GM12865 (cell line): ENCODE measurements around the gene ELOVL1.

Experiments
- DNase-seq: peaks from one replicate; pipeline ENCODE4 v3.0.0; 2010; ENCODE audit warnings: low read depth
- H3K4me3 ChIP-seq: 2 replicates; pipeline ENCODE4 v1.5.1; 2011; ENCODE audit warnings: mild to moderate bottlenecking, low read depth, low read length, control low read depth
- TF ChIP-seq, protein P1 (sequence below): IDR thresholded peaks from 2 replicates; pipeline ENCODE4 v1.5.1; 2011; ENCODE audit warnings: low read length, control low read depth, low read depth, inconsistent platforms; ENCODE audit not compliant: insufficient read depth; ENCODE audit errors: missing control alignments

ELOVL1 gene

DNA sequence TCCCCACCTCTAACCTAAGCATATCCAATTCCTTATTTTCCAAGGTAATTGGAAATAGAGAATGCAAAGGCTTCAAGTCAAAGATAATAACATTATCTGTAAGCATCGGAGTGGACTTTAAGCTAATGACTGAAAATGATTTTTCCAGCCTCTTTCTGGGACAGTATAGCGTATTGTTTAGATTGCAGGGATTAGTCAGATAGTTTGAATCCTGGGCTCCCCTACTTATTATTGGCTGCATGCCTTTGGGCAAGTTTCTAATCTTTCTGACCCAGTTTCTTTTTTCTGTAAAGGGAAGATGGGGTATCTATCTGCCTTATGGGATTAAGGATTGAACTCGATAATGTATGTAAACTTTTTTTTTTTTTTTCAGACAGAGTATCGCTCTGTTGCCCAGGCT, 10.6 kb downstream of the ELOVL1 start:
- no peak overlapping the region for H3K4me3 ChIP-seq
- TF ChIP-seq, protein P1, sequence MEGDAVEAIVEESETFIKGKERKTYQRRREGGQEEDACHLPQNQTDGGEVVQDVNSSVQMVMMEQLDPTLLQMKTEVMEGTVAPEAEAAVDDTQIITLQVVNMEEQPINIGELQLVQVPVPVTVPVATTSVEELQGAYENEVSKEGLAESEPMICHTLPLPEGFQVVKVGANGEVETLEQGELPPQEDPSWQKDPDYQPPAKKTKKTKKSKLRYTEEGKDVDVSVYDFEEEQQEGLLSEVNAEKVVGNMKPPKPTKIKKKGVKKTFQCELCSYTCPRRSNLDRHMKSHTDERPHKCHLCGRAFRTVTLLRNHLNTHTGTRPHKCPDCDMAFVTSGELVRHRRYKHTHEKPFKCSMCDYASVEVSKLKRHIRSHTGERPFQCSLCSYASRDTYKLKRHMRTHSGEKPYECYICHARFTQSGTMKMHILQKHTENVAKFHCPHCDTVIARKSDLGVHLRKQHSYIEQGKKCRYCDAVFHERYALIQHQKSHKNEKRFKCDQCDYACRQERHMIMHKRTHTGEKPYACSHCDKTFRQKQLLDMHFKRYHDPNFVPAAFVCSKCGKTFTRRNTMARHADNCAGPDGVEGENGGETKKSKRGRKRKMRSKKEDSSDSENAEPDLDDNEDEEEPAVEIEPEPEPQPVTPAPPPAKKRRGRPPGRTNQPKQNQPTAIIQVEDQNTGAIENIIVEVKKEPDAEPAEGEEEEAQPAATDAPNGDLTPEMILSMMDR: no peak
- DNase-seq: no peak

DNA sequence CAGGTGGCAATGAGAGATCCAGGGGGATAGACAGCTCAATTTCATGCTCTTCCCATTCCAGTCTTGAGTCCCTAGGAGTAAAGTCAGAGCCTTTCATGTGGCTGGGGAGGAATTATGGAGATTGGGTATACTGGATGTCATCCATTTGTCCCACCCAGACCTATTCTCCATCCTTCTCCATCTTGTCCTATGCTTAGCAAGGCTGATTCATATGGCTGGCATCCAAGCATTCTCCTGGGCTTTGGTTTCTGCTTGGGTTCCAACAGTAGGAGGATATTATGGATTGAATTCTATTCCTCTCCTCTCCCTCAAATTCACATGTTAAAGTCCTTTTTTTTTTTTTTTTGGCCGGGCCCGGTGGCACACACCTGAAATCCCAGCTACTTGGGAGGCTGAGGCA, 12.9 kb downstream of the ELOVL1 start:
- DNase-seq: no peak
- TF ChIP-seq, protein P1: no peak
- no peak overlapping the region for H3K4me3 ChIP-seq

DNA sequence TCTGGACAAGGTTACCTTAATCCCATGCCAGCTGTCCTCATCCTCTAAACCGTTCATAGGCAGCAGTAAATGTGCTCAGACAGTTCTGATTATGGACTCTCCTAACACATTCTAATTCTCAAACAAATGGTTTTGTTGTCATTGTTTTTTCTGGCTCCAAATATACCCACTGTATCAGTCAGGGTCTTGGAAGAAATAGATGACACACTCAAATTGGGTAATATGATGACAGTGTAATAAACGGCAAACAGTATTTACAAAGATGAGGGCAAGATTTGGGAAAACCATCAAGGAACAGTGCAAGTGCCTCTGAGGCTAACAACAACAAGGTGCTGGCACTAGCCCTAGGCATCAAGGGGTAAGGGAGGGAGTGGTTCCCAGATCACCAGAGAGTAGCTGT, 13.3 kb downstream of the ELOVL1 start:
- DNase-seq: no peak
- TF ChIP-seq, protein P1: no peak
- no peak overlapping the region for H3K4me3 ChIP-seq

DNA sequence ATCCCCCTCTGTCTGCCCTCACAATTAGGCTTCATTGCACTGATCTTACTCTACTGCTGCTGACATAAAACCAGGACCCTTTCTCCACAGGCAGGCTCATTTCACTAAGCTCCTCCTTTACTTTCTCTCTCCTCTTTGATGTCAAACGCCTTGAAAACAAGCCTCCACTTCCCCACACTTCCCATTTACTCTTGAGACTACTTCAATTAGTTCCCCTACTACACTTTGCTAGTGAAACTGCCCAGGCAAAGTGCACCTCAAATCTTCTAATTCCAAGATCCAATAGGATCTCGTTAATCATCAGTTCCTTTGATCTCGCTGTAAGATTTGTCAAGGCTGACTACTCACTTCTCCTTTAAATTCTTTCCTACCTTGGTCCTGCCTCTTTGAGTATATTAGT, 14.9 kb downstream of the ELOVL1 start:
- TF ChIP-seq, protein P1: no peak
- H3K4me3 ChIP-seq: no peak overlapping the region
- no peak for DNase-seq

DNA sequence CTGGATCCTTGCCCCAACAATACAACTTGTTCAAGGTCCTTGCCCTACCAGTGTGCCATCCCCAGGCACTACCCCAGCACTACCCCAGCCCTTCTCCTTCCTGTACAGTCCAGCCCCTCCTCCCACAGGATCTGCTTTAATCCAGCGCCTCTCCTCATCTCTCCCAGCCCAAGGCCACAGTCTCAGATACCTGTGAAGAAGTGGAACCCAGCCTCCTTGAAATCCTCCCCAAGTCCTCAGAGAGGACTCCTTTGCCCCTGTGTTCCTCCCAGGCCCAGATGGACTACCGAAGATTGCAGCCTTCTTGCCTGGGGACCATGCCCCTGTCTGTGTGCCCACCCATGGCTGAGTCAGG, 15.5 kb downstream of the ELOVL1 start:
- DNase-seq: no peak
- TF ChIP-seq, protein P1: no peak
- no peak overlapping the region for H3K4me3 ChIP-seq

DNA sequence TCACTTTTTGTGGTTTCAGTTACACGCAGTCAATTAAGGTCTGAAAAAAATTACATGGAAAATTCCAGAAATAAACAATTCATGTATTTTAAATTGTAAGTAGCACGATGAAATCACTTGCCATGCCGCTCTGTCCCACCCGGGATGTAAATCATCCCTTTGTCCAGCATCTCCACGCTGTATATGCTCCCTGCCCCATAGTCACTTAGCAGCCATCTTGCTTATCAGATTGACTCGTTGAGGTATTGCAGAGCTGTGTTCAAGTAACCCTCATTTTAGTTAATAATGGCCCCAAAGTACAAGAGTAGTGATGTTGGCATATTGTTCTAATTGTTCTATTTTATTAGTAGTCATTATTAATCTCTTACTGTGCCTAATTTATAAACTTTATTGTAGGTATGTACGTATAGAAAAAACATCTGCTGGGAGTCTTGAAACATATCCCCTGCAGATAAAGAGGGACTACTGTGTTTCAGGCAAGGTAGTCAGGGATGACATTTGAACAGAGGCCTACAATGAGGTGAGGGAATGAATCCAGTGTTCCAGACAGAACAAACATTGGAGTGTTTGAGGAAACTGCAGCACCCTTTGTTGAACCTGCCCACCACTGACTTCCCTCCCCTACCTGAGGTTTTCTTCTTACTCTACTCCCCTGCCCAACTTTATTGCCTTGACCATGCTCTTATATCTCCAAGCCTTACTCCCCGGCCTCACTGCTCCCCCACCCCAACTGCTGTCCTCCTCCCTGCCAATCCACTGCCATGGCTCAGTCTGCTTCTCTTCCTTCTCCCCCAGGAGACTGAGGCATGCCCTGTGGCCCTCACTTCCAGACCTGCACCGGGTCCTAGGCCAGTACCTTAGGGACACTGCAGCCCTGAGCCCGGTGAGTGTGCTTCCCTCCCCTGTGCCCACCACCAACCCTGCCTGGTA, 16.1 kb downstream of the ELOVL1 start:
- TF ChIP-seq, protein P1: no peak
- DNase-seq: no peak
- no peak overlapping the region for H3K4me3 ChIP-seq

DNA sequence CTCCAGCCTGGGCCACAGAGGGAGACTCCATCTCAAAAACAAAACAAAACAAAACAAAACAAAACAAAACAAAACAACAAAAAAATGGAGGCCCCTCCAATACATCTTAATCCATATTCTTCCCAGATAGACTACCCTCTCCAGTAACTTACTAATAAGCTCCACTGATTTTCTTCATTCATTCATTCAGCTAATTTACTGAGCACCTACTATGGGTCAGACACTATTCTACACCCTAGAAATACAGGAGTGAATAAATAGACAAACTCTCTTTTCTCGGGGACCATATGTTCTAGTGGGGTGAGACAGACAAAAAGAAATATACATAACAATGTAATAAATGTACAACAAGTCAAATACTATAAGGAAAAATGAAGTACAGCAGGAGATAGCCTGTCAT, 16.8 kb downstream of the ELOVL1 start:
- TF ChIP-seq, protein P1: no peak
- H3K4me3 ChIP-seq: no peak overlapping the region
- DNase-seq: no peak
